HCT116 (cell line): Measurements from ENCODE around the gene RFESD. TPM values are rescaled to one million over a fixed set of nuclear protein-coding genes. Genes with fewer than 3 reads are reported as not detected.

Experiments used
- ATAC-seq: fragments of 200-7000 bp; cut with Tn5 transposase; 2 replicates; pipeline ENCODE4 v1.9.1; 2020; ENCODE audit warnings: mild to moderate bottlenecking, moderate library complexity
- BruUV-seq: library from RNA; stranded (reverse); fragments of 400-500 nt; replicated peaks from 2 replicates; lab custom pipeline; 2021; lab: Mats Ljungman, UMichigan
- CTCF ChIA-PET: fragments of 300-600 bp; sonication (Branson Sonifier 250); formaldehyde crosslinking; loops from one replicate; lab custom pipeline; 2021; ENCODE audit warnings: antibody characterized with exemption; lab: Charles Lee
- POLR2A ChIA-PET: fragments of 300-600, 350-600 bp; sonication (Branson Sonifier 250); formaldehyde crosslinking; loops from one replicate; lab custom pipeline; 2021; ENCODE audit warnings: antibody characterized with exemption; lab: Charles Lee
- RAD21 ChIA-PET, 2 experiments: fragments of 300-600 bp; sonication (Branson Sonifier 250); formaldehyde crosslinking; loops; one replicate each; lab custom pipeline; 2023; ENCODE audit warnings: low total read pairs in 2 of 2; ENCODE audit not compliant: uncharacterized antibody in 2 of 2, unreplicated experiment in 2 of 2, low non-redundant PET in 1 of 2; lab: Charles Lee
- DNase-seq: peaks from one replicate; pipeline ENCODE4 v3.0.0-alpha.2; 2010; ENCODE audit warnings: low read depth, low spot score
- H2AFZ ChIP-seq: fragments of 200-600 bp; shearing (Covaris generic), sonication (generic); 2 replicates; pipeline ENCODE4 v1.6.1; 2017; ENCODE audit warnings: low read depth, mixed run types, mixed read lengths, antibody characterized with exemption, low read length; ENCODE audit not compliant: poor library complexity, severe bottlenecking
- H3K27ac ChIP-seq: 2 replicates; pipeline ENCODE4 v1.5.1; 2012; ENCODE audit warnings: low read depth, low read length
- H3K27me3 ChIP-seq: fragments of 200-600 bp; sonication (generic); 2 replicates; pipeline ENCODE4 v1.6.1; 2016; ENCODE audit warnings: mixed run types, low read length, mixed read lengths; ENCODE audit not compliant: insufficient read depth
- H3K36me3 ChIP-seq, 2 experiments: fragments of 200-500 bp in 1 of 2; fragments of 200-600 bp in 1 of 2; sonication (Bioruptor generic) in 1 of 2; sonication (generic) in 1 of 2; 2 replicates each; pipeline versions ENCODE4 v1.5.1 to v1.6.1; 2014 to 2016; ENCODE audit warnings: low read length in 2 of 2, inconsistent platforms in 1 of 2, mixed read lengths in 1 of 2, mixed run types in 1 of 2; ENCODE audit not compliant: insufficient read depth in 2 of 2, control insufficient read depth in 1 of 2
- H3K4me1 ChIP-seq, 2 experiments: fragments of 200-600 bp in 1 of 2; sonication (generic) in 1 of 2; 2 replicates each; pipeline versions ENCODE4 v1.5.1 to v1.6.1; 2012 to 2017; ENCODE audit warnings: low read length in 2 of 2, inconsistent platforms in 1 of 2, mild to moderate bottlenecking in 1 of 2, mixed read lengths in 1 of 2, mixed run types in 1 of 2, moderate library complexity in 1 of 2; ENCODE audit not compliant: insufficient read depth in 2 of 2, control insufficient read depth in 1 of 2
- H3K4me2 ChIP-seq: fragments of 200-600 bp; sonication (generic); 2 replicates; pipeline ENCODE4 v1.6.1; 2017; ENCODE audit warnings: mixed run types, low read length, mixed read lengths
- H3K4me3 ChIP-seq, 2 experiments: fragments of 200-600 bp in 1 of 2; sonication (generic) in 1 of 2; replicated peaks in 1 of 2; 2 replicates each; pipeline ENCODE4 v1.5.1; 2011 to 2016; ENCODE audit warnings: low read length in 2 of 2, control low read depth in 1 of 2, low read depth in 1 of 2, mild to moderate bottlenecking in 1 of 2, mixed read lengths in 1 of 2, mixed run types in 1 of 2
- H3K79me2 ChIP-seq: fragments of 200-600 bp; sonication (generic); 2 replicates; pipeline ENCODE4 v1.6.1; 2017; ENCODE audit warnings: mild to moderate bottlenecking, mixed run types, low read length, moderate library complexity, mixed read lengths; ENCODE audit not compliant: insufficient read depth
- H3K9ac ChIP-seq: fragments of 200-600 bp; sonication (generic); 2 replicates; pipeline ENCODE4 v1.6.1; 2016; ENCODE audit warnings: low read length, mixed read lengths
- H3K9me2 ChIP-seq: fragments of 200-600 bp; sonication (generic), shearing (Covaris generic); 2 replicates; pipeline ENCODE4 v1.6.1; 2017; ENCODE audit warnings: mixed run types, mild to moderate bottlenecking, moderate library complexity; ENCODE audit not compliant: insufficient read depth
- H3K9me3 ChIP-seq, 2 experiments: fragments of 200-500 bp in 1 of 2; fragments of 200-600 bp in 1 of 2; sonication (Bioruptor generic) in 1 of 2; sonication (generic) in 1 of 2; 2 replicates each; pipeline ENCODE4 v1.6.1; 2014 to 2017; ENCODE audit warnings: low read length in 2 of 2, mixed read lengths in 2 of 2, inconsistent platforms in 1 of 2, low read depth in 1 of 2, mild to moderate bottlenecking in 1 of 2, mixed run types in 1 of 2, moderate library complexity in 1 of 2; ENCODE audit not compliant: control insufficient read depth in 1 of 2, insufficient read depth in 1 of 2
- H4K20me1 ChIP-seq: fragments of 200-600 bp; sonication (generic), shearing (Covaris generic); 2 replicates; pipeline ENCODE4 v1.6.1; 2017; ENCODE audit warnings: mixed run types, mild to moderate bottlenecking, moderate library complexity; ENCODE audit not compliant: insufficient read depth
- EZH2 ChIP-seq: fragments of 200-600 bp; sonication (generic); IDR thresholded peaks from 2 replicates; pipeline ENCODE4 v1.6.1; 2017; ENCODE audit warnings: antibody characterized with exemption, mixed run types
- JUND ChIP-seq: IDR thresholded peaks from 2 replicates; pipeline ENCODE4 v1.6.1; 2012
- ZNF274 ChIP-seq: fragments of 200-500 bp; sonication (Bioruptor generic); IDR thresholded peaks from 2 replicates; pipeline ENCODE4 v1.6.1; 2014; ENCODE audit warnings: mild to moderate bottlenecking, low read depth, low read length, inconsistent platforms
- intact Hi-C: fragments of 100-400 bp; cut with micrococcal nuclease; formaldehyde crosslinking; loops from 2 replicates; pipeline ENCODE4 v1.10.0; 2022
- total RNA-seq: library from RNA; stranded (reverse); gene quantifications from one replicate; pipeline ENCODE4 v1.2.1, GENCODE V29; 2021; ENCODE audit not compliant: unreplicated experiment
- TF ChIP-seq, protein P1 (sequence below): IDR thresholded peaks from 2 replicates; pipeline ENCODE4 v1.6.1; 2012
- TF ChIP-seq, protein P2 (sequence below): IDR thresholded peaks from 2 replicates; pipeline ENCODE4 v1.6.1; 2011; ENCODE audit warnings: mild to moderate bottlenecking, low read length, moderate library complexity; ENCODE audit not compliant: insufficient replicate concordance; ENCODE audit errors: extremely low read depth
- TF ChIP-seq, protein P3 (sequence below): IDR thresholded peaks from 2 replicates; pipeline ENCODE4 v1.6.1; 2012

The RFESD gene
- total RNA-seq, 1 experiment from 2014 or later = 4.1 TPM

DNA sequence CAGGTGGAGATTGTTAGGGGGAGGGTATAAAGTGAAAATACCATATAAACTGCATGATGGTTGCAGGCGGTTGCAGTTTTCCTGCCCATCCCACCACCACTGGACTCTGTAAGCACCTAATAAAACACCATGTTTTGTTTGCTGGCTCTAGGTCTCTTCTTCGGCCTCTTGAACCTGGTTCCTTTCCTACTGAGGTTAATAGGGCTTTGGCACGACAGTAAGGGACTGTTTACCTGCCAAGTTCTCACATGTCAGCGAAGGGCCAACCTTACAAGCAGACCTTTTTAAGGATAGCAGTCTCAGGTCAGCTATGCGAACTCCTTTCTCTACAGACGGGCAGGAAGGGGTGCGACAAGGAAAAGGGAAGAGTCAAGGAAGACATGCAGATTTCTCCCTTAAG lies 3.4 kb upstream of the RFESD start:
- Histone ChIP-seq H4K20me1 (no peaks in the 10 kb centered on the region), H3K79me2 (no peaks in the 10 kb centered on the region), H3K4me2 (no peak overlapping the region), H3K36me3 (no peaks in the 10 kb centered on the region), H3K27me3 (no peaks in the 10 kb centered on the region), H3K4me3 (no peak overlapping the region), H3K27ac (no peak overlapping the region), H3K9me3 (no peaks in the 10 kb centered on the region), H3K4me1 (peaks cover 9 to 32% of the 10 kb centered on the region in 2 experiments; a peak in 3 of 4 replicates), H3K9me2 (no peaks in the 10 kb centered on the region), H2AFZ (no peak overlapping the region), H3K9ac (no peak overlapping the region)
- ATAC-seq (no peak), DNase-seq (no peak)
- intact Hi-C loops = no loop called here
- BruUV-seq = no TSS peak
- no peak for TF ChIP-seq EZH2
- TF ChIP-seq, protein P1, sequence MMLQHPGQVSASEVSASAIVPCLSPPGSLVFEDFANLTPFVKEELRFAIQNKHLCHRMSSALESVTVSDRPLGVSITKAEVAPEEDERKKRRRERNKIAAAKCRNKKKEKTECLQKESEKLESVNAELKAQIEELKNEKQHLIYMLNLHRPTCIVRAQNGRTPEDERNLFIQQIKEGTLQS = no peak
- TF ChIP-seq, protein P2, sequence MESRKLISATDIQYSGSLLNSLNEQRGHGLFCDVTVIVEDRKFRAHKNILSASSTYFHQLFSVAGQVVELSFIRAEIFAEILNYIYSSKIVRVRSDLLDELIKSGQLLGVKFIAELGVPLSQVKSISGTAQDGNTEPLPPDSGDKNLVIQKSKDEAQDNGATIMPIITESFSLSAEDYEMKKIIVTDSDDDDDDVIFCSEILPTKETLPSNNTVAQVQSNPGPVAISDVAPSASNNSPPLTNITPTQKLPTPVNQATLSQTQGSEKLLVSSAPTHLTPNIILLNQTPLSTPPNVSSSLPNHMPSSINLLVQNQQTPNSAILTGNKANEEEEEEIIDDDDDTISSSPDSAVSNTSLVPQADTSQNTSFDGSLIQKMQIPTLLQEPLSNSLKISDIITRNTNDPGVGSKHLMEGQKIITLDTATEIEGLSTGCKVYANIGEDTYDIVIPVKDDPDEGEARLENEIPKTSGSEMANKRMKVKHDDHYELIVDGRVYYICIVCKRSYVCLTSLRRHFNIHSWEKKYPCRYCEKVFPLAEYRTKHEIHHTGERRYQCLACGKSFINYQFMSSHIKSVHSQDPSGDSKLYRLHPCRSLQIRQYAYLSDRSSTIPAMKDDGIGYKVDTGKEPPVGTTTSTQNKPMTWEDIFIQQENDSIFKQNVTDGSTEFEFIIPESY = no peak
- TF ChIP-seq JUND = no peak
- TF ChIP-seq ZNF274 = no peak
- TF ChIP-seq, protein P3, sequence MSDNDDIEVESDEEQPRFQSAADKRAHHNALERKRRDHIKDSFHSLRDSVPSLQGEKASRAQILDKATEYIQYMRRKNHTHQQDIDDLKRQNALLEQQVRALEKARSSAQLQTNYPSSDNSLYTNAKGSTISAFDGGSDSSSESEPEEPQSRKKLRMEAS = no peak
- ChIA-PET CTCF (interaction anchor here (3.7 kb wide), 1 partner anchor 138 kb away, joined by 18 read pairs; no protein-coding TSS in a partner anchor), RAD21 (no interaction called here), POLR2A (no interaction called here)
